ENCODE results near the gene TFR2. TPM values are rescaled to one million over a fixed set of nuclear protein-coding genes. Genes with fewer than 3 reads are reported as not detected.

TFR2 gene
- total and polyA plus RNA-seq, 2 of the 13 experiments (the other 11 are each of a cell fraction or from before 2014, with no cell fraction given), result 36.9 to 64.2 TPM

DNA sequence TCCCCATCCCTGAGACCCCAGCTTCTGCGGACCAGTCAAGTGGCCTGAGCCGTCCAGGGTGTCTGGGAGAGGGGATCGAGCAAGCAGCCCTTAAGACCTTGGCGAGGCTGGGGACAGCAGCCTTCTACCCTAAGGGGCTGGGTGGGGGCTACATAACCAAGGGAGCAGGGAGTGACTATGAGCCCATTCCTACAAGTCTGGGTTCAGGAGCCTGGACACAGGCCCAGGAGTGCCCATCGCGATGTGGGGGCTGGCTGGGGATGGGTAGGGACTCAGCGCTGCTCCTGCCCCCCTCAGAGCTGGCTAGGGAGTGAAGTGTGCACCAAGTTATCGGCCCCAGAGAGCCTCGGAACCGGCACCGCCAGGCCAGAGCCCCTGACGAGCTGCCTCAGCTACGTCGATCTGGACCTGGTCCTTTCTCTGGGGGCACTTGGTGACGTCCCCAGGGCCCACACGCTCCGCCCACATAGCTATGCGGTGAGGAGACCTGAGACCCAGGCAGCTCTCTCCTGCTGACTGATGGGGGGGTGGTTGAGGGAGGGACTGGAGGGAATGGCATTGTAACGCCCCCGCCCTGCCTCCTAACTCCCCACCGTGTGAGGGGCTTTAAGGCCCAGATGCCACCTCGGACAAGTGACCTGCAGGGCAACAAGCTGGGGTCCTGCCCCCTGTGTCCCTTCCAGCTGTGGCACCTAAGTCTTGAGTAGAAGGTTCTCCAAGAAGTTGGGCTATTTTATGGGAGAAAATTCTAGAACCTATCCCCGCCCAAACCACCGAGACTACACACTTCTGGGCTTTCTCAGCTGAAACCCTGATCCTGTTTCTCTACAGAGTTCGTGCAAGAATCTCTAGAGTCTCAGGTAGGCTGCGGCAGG is 70.2 kb downstream of the TFR2 start (continued):
- no peak for TF ChIP-seq ZNF282 (IDR thresholded peaks at IDR 0.05; ENCODE audit: partially characterized antibody)
- TF ChIP-seq, protein P1, sequence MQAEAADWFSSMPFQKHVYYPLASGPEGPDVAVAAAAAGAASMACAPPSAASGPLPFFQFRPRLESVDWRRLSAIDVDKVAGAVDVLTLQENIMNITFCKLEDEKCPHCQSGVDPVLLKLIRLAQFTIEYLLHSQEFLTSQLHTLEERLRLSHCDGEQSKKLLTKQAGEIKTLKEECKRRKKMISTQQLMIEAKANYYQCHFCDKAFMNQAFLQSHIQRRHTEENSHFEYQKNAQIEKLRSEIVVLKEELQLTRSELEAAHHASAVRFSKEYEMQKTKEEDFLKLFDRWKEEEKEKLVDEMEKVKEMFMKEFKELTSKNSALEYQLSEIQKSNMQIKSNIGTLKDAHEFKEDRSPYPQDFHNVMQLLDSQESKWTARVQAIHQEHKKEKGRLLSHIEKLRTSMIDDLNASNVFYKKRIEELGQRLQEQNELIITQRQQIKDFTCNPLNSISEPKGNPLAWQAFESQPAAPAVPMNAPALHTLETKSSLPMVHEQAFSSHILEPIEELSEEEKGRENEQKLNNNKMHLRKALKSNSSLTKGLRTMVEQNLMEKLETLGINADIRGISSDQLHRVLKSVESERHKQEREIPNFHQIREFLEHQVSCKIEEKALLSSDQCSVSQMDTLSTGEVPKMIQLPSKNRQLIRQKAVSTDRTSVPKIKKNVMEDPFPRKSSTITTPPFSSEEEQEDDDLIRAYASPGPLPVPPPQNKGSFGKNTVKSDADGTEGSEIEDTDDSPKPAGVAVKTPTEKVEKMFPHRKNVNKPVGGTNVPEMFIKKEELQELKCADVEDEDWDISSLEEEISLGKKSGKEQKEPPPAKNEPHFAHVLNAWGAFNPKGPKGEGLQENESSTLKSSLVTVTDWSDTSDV (CRISPR knock-in tag; IDR thresholded peaks at IDR 0.05), result no peak
- TF ChIP-seq EED (CRISPR knock-in tag; IDR thresholded peaks at IDR 0.05), result no peak
- TF ChIP-seq, protein P2, sequence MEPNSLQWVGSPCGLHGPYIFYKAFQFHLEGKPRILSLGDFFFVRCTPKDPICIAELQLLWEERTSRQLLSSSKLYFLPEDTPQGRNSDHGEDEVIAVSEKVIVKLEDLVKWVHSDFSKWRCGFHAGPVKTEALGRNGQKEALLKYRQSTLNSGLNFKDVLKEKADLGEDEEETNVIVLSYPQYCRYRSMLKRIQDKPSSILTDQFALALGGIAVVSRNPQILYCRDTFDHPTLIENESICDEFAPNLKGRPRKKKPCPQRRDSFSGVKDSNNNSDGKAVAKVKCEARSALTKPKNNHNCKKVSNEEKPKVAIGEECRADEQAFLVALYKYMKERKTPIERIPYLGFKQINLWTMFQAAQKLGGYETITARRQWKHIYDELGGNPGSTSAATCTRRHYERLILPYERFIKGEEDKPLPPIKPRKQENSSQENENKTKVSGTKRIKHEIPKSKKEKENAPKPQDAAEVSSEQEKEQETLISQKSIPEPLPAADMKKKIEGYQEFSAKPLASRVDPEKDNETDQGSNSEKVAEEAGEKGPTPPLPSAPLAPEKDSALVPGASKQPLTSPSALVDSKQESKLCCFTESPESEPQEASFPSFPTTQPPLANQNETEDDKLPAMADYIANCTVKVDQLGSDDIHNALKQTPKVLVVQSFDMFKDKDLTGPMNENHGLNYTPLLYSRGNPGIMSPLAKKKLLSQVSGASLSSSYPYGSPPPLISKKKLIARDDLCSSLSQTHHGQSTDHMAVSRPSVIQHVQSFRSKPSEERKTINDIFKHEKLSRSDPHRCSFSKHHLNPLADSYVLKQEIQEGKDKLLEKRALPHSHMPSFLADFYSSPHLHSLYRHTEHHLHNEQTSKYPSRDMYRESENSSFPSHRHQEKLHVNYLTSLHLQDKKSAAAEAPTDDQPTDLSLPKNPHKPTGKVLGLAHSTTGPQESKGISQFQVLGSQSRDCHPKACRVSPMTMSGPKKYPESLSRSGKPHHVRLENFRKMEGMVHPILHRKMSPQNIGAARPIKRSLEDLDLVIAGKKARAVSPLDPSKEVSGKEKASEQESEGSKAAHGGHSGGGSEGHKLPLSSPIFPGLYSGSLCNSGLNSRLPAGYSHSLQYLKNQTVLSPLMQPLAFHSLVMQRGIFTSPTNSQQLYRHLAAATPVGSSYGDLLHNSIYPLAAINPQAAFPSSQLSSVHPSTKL (CRISPR knock-in tag; IDR thresholded peaks at IDR 0.05), result no peak
- no peak for TF ChIP-seq RNF2 (conservative IDR thresholded peaks at IDR 0.05; ENCODE audit: low read depth)
- no peak for TF ChIP-seq ZNF746 (CRISPR knock-in tag; IDR thresholded peaks at IDR 0.05)
- no peak for TF ChIP-seq ZKSCAN8 (CRISPR knock-in tag; IDR thresholded peaks at IDR 0.05; ENCODE audit: borderline replicate concordance)
- TF ChIP-seq ARHGAP35 (CRISPR knock-in tag; IDR thresholded peaks at IDR 0.05; ENCODE audit: borderline replicate concordance), result no peak
- TF ChIP-seq, protein P3, sequence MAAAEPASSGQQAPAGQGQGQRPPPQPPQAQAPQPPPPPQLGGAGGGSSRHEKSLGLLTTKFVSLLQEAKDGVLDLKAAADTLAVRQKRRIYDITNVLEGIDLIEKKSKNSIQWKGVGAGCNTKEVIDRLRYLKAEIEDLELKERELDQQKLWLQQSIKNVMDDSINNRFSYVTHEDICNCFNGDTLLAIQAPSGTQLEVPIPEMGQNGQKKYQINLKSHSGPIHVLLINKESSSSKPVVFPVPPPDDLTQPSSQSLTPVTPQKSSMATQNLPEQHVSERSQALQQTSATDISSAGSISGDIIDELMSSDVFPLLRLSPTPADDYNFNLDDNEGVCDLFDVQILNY (CRISPR knock-in tag; conservative IDR thresholded peaks at IDR 0.05), result no peak
- TF ChIP-seq, protein P4, sequence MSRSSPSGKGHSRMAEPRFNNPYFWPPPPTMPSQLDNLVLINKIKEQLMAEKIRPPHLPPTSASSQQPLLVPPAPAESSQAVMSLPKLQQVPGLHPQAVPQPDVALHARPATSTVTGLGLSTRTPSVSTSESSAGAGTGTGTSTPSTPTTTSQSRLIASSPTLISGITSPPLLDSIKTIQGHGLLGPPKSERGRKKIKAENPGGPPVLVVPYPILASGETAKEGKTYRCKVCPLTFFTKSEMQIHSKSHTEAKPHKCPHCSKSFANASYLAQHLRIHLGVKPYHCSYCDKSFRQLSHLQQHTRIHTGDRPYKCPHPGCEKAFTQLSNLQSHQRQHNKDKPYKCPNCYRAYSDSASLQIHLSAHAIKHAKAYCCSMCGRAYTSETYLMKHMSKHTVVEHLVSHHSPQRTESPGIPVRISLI (CRISPR knock-in tag; IDR thresholded peaks at IDR 0.05; ENCODE audit: borderline replicate concordance), result peak; percentile 79; the same call in 1 of the 2 replicates
- TF ChIP-seq POGZ (CRISPR knock-in tag; IDR thresholded peaks at IDR 0.05), result peak; percentile 44; the same call in 1 of the 2 replicates
- TF ChIP-seq ZNF672 (CRISPR knock-in tag; IDR thresholded peaks at IDR 0.05), result no peak
- TF ChIP-seq, protein P5, sequence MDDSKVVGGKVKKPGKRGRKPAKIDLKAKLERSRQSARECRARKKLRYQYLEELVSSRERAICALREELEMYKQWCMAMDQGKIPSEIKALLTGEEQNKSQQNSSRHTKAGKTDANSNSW (CRISPR knock-in tag; IDR thresholded peaks at IDR 0.05; ENCODE audit: borderline replicate concordance), result no peak
- 0 out of 2 replicates have a peak, but pooled peaks have one; percentile 16 for TF ChIP-seq ZNF572 (CRISPR knock-in tag; IDR thresholded peaks at IDR 0.05)
- no peak for TF ChIP-seq ZNF20 (CRISPR knock-in tag; IDR thresholded peaks at IDR 0.05)
- TF ChIP-seq ZFP62 (CRISPR knock-in tag; IDR thresholded peaks at IDR 0.05), result no peak
- TF ChIP-seq HNF4A (CRISPR knock-in tag; IDR thresholded peaks at IDR 0.05), result no peak
- 0 out of 2 replicates have a peak, but pooled peaks have one; percentile 23 for TF ChIP-seq ZNF232 (CRISPR knock-in tag; IDR thresholded peaks at IDR 0.05; ENCODE audit: borderline replicate concordance)
- no peak; the same call in 1 of the 2 replicates for TF ChIP-seq ZNF432 (CRISPR knock-in tag; IDR thresholded peaks at IDR 0.05; ENCODE audit: borderline replicate concordance)
- TF ChIP-seq KAT8 (CRISPR knock-in tag; IDR thresholded peaks at IDR 0.05), result no peak
- TF ChIP-seq SPEN (CRISPR knock-in tag; IDR thresholded peaks at IDR 0.05; ENCODE audit: low read depth), result 0 out of 2 replicates have a peak, but pooled peaks have one; percentile 21
